C4-2B (cell line): ENCODE data around the gene MAN1A1.

Source experiments
- H3K27ac ChIP-seq: fragments of 450-650 bp; 2 replicates; pipeline ENCODE4 v1.5.1; 2017
- ZFX ChIP-seq: fragments of 450-650 bp; IDR thresholded peaks from 2 replicates; pipeline ENCODE4 v1.6.1; 2017
- TF ChIP-seq, protein P1 (sequence below): fragments of 450-650 bp; conservative IDR thresholded peaks from 2 replicates; pipeline ENCODE4 v1.5.1; 2017; ENCODE audit warnings: mild to moderate bottlenecking

The MAN1A1 gene

DNA sequence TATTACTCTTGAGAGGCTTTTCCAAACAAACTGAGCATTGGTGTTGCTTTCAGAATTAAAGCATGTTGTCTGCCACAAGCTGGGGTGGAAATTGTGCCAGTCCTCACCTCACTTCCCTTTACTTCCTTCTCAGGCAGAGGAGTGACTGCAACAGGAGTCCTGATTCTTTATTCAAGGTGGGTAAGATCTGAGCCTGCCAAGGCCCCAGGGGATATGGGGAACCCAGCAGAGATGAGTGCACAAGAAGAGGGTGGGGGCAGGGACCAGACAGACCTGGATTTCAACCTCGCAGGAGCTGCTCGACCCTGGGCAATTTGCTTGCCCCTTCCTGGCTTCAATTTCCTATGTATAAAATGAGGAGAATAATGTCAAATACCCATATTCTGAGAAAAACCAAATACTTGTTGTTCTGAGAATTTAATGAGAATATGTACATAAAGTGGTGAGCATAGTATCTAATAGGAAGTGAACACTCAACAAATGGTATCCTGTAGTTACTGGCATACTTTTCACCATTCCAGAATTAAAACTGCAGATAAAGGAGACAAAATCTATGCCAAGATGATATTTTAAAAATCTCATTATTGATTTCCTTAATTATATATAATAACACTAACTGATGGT, 17.8 kb downstream of the MAN1A1 start:
- no peak overlapping the region for H3K27ac ChIP-seq

DNA sequence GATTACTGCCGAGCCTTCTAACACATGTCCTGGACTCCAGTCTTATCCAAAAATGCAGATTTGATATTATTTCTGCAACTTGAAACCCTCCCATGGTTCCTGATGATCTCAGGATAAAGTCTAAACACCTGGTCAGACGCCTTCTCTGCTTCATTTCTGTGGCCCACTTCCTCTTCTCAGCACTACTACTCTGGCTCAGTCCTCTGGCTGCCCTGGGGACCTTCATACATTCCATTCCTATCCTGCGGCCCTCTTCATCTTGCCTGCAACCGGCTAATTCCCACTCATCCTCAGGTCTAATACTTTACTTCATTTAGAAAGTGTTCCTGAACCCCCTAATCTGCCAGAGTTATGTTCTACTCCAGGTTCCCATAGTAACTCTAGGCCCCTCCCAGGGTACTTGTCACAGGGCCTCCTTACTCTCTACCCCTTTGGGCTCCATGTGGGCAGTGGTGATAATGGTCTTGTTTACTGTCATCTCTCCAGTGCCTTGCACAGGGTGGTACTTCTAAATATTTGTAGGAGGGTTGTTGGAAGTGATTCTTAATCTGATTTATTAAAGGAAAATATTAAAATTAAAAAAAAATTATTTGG, 18.9 kb downstream of the MAN1A1 start:
- TF ChIP-seq, protein P1, sequence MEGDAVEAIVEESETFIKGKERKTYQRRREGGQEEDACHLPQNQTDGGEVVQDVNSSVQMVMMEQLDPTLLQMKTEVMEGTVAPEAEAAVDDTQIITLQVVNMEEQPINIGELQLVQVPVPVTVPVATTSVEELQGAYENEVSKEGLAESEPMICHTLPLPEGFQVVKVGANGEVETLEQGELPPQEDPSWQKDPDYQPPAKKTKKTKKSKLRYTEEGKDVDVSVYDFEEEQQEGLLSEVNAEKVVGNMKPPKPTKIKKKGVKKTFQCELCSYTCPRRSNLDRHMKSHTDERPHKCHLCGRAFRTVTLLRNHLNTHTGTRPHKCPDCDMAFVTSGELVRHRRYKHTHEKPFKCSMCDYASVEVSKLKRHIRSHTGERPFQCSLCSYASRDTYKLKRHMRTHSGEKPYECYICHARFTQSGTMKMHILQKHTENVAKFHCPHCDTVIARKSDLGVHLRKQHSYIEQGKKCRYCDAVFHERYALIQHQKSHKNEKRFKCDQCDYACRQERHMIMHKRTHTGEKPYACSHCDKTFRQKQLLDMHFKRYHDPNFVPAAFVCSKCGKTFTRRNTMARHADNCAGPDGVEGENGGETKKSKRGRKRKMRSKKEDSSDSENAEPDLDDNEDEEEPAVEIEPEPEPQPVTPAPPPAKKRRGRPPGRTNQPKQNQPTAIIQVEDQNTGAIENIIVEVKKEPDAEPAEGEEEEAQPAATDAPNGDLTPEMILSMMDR: no peak
- TF ChIP-seq ZFX: no peak
- no peak overlapping the region for H3K27ac ChIP-seq

More for the DNA sequence above, 17.8 kb downstream of the MAN1A1 start:
- TF ChIP-seq, protein P1: no peak
- TF ChIP-seq ZFX: no peak

DNA sequence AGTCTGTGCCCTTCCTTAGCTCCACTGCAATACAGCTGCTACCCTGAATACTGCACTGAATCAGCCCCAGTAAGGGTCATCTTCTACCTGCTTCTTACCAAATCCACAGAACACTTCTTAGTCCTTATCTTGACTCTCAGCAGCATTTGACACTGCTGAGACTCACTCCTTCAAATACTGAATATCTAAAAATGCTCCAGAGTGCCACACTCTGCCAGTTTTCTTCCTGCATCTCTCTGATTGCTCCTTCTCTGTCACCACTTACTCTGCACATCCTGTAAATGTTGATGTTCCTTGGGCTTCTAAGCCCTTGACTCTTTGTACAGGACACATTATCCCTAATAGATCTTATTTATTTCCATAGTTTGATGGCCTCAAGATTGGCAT, 19.8 kb downstream of the MAN1A1 start:
- TF ChIP-seq ZFX: no peak
- TF ChIP-seq, protein P1: no peak
- H3K27ac ChIP-seq: no peak overlapping the region

DNA sequence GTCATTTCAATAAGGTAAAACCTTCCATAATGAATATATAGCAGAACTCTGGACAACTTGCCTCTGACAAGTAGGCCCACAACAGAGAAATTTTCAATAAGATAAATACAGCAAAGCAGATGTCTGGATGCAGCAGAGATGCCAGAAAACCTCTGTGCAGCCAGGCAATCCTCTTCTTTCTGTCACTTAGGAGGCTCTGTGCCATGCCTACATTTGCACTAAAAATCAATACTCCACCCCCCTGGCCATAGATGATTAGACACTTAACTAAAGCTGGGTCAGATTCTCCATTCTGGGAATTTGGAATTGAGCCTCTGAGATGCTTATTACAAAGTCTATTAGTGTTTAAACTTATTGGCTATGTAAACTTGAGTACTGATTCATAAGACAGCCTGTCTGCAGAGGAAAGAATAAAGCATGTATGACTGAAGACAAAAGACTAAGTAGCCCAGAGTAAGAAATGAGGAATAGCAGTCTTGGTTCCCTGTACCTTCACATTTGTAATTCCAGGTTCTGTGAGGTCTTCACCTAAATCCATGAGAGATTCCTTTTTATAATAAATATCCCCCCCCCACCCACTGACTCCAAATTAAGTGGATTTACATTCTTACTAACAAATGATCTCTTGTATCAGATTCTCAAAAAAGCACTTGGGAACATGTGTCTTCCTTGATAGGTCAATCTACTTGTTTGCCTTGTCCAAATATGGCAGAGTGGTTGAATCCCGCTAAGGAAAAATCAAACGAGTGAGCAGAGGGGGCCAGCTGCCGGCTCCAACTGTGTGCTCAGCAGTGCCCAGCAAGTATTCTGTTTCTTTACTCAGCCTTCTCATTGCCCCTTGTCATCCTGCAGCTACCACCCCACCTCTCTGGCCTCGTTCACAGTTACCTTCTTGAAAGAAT, 20.4 kb downstream of the MAN1A1 start:
- H3K27ac ChIP-seq: no peak overlapping the region
- no peak for TF ChIP-seq ZFX
- TF ChIP-seq, protein P1: no peak

DNA sequence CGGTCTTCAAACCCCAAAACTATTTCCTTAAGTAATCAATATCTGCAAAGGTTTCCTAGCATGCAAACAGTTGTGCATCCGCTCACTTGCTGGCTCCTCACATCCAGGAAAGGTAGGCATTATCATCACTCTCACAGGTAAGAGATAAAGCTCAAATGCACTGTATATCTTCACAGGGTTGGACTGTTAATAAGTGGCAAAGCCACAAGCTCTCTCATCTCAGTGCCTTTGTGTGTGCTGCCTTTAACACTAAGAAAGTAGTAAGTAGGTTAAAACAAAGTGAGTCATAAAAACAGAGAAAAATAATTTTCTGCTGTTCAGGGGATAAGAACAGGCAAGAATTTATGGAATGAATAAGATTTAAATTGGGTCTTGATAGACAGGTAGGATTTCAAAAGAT, 21.3 kb downstream of the MAN1A1 start:
- no peak overlapping the region for H3K27ac ChIP-seq
- no peak for TF ChIP-seq ZFX
- TF ChIP-seq, protein P1: no peak

DNA sequence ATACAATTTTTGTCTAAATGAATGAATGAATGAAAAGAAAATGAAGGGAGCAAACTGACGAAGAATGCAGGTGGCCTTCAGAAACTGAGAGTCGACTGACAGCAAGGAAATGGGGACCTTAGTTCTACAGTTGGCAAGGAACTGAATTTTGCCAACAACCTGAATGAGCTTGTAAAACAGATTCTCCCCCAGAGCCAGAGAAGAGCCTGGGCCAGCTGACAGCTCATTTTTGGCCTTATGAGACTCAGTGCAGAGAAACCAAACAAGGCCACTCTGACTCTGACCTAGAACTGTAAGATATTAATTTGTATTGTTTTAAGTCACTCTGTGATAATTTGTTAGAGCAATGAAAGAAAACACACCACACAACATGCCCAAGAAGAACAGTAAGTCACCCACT, 21.8 kb downstream of the MAN1A1 start:
- TF ChIP-seq, protein P1: no peak
- TF ChIP-seq ZFX: no peak
- H3K27ac ChIP-seq: no peak overlapping the region

DNA sequence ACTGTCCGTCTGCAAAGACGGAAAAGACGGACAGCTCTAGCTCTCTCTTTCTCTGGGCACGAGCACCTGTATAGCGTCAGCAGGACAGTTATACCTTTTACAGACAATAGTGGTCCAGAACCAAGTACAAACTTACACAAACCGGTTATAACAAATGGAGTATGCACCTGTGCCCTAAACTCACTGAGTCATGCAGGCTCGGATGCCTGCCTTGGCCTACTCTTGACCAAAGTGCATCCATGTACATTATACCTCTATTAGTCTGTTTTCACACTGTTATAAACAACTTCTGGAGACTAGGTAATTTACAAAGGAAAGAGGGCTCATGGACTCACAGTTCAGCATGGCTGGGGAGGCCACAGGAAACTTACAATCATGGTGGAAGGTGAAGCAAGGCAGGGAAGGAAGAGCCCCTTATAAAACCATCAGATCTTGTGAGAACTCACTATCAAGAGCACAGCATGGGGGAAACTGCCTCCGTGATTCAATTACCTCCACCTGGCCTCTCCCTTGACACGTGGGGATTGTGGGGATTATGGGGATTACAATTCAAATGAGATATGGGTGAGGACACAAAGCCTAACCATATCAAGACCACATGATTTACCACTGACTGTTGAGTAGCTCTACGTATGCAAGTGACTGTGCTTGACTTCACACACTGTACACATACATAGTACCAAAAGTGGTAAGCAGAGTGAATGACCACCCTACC, 23.1 kb downstream of the MAN1A1 start:
- TF ChIP-seq ZFX: no peak
- TF ChIP-seq, protein P1: no peak
- no peak overlapping the region for H3K27ac ChIP-seq
